HG03442 (cell line): ENCODE results near the gene TCF12.

Experiments
- ATAC-seq: cut with Tn5 transposase; IDR thresholded peaks from one replicate; pipeline ENCODE4 v1.9.1; 2021; ENCODE audit warnings: mild to moderate bottlenecking, moderate library complexity; ENCODE audit not compliant: unreplicated experiment

The TCF12 gene

GRCh38 chr15:57236561-57237300 is 318.3 kb downstream of the TCF12 start:
- no peak for ATAC-seq

- no peak for ATAC-seq
These were observed 318.8 kb downstream of the TCF12 start for GRCh38 chr15:57237301-57237642.

GRCh38 chr15:57237676-57238075 is 319.2 kb downstream of the TCF12 start:
- ATAC-seq: no peak

GRCh38 chr15:57245130-57245529 is 326.7 kb downstream of the TCF12 start:
- no peak for ATAC-seq

- no peak for ATAC-seq
These were observed 327.3 kb downstream of the TCF12 start for GRCh38 chr15:57245714-57246113.

- ATAC-seq: no peak
These were observed 329.6 kb downstream of the TCF12 start for GRCh38 chr15:57248074-57248473.

GRCh38 chr15:57251308-57251707 is 332.9 kb downstream of the TCF12 start:
- ATAC-seq: no peak

GRCh38 chr15:57251941-57252340 is 333.5 kb downstream of the TCF12 start:
- ATAC-seq: no peak

- no peak for ATAC-seq
These were observed 334.6 kb downstream of the TCF12 start for GRCh38 chr15:57253082-57253481.

- no peak for ATAC-seq
These were observed 335.1 kb downstream of the TCF12 start for GRCh38 chr15:57253500-57253899.

- ATAC-seq: no peak
These were observed 337.4 kb downstream of the TCF12 start for GRCh38 chr15:57255751-57256341.

- no peak for ATAC-seq
These were observed 338.5 kb downstream of the TCF12 start for GRCh38 chr15:57256939-57257338.

- no peak for ATAC-seq
These were observed 341.2 kb downstream of the TCF12 start for GRCh38 chr15:57259568-57260040.

- ATAC-seq: no peak
These were observed 345.1 kb downstream of the TCF12 start for GRCh38 chr15:57263520-57263919.

- ATAC-seq: no peak
These were observed 354.4 kb downstream of the TCF12 start for GRCh38 chr15:57272771-57273357.

- ATAC-seq: no peak
These were observed 355.0 kb downstream of the TCF12 start for GRCh38 chr15:57273402-57273801.

GRCh38 chr15:57278439-57278838 is 360.0 kb downstream of the TCF12 start:
- no peak for ATAC-seq

- ATAC-seq: no peak
These were observed 362.0 kb downstream of the TCF12 start for GRCh38 chr15:57280464-57280863.

GRCh38 chr15:57281321-57281720 is 362.9 kb downstream of the TCF12 start:
- peak; percentile 50 for ATAC-seq

- no peak for ATAC-seq
These were observed 364.2 kb downstream of the TCF12 start for GRCh38 chr15:57282686-57283085.

- no peak for ATAC-seq
These were observed 365.5 kb downstream of the TCF12 start for GRCh38 chr15:57283774-57284503.

- ATAC-seq: peak; percentile 43
These were observed 366.1 kb downstream of the TCF12 start for GRCh38 chr15:57284535-57284934.
